OCI-LY7 (cell line): ENCODE data around the gene PCDH9.

Source experiments
- CTCF ChIP-seq: fragments of 200-600 bp; sonication (generic); conservative IDR thresholded peaks from 2 replicates; pipeline ENCODE4 v1.5.1; 2014; ENCODE audit warnings: mild to moderate bottlenecking, antibody characterized with exemption, low read length, moderate library complexity, mixed read lengths
- EZH2phosphoT487 ChIP-seq: fragments of 200-600 bp; sonication (generic); IDR thresholded peaks from 2 replicates; pipeline ENCODE4 v1.6.1; 2018; ENCODE audit warnings: low read depth, borderline replicate concordance, mild to moderate bottlenecking, mixed run types, antibody characterized with exemption, low read length, moderate library complexity, mixed read lengths

GRCh38 chr13:67117010-67117550, 113.1 kb downstream of the PCDH9 start:
- TF ChIP-seq CTCF (no peak), EZH2phosphoT487 (no peak)
